ENCODE measurements around the gene PAFAH1B1. TPM values are rescaled to one million over a fixed set of nuclear protein-coding genes. Genes with fewer than 3 reads are reported as not detected.

Gene PAFAH1B1
- total RNA-seq, 2 experiments from 2014 or later, result 163 to 167 TPM

DNA sequence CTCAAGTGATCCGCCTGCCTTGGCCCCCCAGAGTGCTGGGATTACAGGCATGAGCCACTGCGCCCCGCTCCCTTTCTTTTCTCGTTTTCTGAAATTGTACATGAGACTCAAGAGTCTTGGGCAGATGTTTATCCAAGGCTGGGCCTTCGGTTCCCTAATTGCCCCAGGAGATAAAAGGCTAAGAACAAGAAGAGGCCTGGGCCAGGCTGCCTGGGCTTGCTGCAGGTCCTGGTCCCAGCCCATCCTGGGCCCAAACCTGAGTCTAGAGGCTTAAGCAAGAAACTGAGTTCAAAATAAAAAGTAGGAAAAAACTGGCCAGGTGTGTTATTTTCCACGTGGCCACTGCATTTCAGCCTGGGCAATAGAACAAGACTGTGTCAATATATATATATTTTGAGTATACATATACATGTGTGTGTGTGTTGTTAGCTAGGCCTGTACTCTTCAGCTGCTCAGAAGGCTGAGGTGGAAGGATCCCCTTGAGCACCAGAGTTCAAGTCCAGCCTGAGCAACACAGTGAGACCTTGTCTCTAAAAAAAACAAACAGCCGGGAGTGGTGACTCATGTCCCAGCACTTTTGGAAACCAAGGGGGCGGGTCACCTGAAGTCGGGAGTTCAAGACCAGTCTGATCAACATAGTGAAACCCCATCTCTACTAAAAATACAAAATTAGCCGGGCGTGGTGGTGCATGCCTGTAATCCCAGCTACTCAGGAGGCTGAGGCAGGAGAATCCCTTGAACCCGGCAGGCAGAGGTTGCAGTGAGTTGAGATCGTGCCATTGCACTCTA is 124.9 kb downstream of the PAFAH1B1 start:
- POLR2A ChIA-PET, result no interaction called here
- Mint-ChIP-seq H3K9me3 (ENCODE audit: low read depth) (no peaks in the 10 kb centered on the region), H3K27me3 (no peaks in the 10 kb centered on the region), H3K27ac (no peak overlapping the region), H3K4me3 (no peak overlapping the region), H3K36me3 (ENCODE audit: low read depth) (no peaks in the 10 kb centered on the region), H3K4me1 (peaks cover 15% of the 10 kb centered on the region)
- peak; percentile 33 for DNase-seq
- intact Hi-C loops (cut with DNase I, micrococcal nuclease), result no loop called here
- CTCF ChIA-PET, result no interaction called here
- no peak for ATAC-seq

DNA sequence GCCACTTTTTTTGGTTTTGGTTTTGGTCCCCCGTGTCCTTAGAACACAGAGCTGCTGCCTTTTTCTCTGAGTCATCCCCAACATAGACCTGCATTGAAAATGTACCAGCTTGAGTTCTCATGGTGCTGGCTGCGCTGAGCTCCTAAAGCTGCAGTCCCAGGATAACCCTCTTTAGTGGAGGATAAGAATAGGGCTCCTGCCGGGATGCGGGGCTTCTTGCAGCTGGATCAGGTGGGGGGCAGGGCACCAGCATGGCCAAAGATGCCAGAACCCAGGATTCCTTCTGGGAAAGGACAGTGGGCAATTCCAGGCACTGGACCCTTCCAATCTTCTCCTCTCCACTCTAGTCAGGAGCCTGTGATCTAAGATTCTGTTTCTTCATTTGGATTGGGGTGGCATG is 126.4 kb downstream of the PAFAH1B1 start:
- ChIA-PET CTCF (interaction anchor here (0.6 kb wide), 1 partner anchor 914 kb away, joined by 3 read pairs; no protein-coding TSS in a partner anchor), POLR2A (interaction anchor here (0.5 kb wide), 1 partner anchor 1118 kb away, joined by 3 read pairs; no protein-coding TSS in a partner anchor)
- intact Hi-C loops (cut with DNase I, micrococcal nuclease), result no loop called here
- peaks cover 15% of the 10 kb centered on the region for H3K4me1 Mint-ChIP-seq
- no peak overlapping the region for H3K27ac Mint-ChIP-seq
- no peak for ATAC-seq
- H3K36me3 Mint-ChIP-seq (ENCODE audit: low read depth), result no peaks in the 10 kb centered on the region
- no peaks in the 10 kb centered on the region for H3K27me3 Mint-ChIP-seq
- DNase-seq, result no peak
- H3K4me3 Mint-ChIP-seq, result no peak overlapping the region
- no peaks in the 10 kb centered on the region for H3K9me3 Mint-ChIP-seq (ENCODE audit: low read depth)

DNA sequence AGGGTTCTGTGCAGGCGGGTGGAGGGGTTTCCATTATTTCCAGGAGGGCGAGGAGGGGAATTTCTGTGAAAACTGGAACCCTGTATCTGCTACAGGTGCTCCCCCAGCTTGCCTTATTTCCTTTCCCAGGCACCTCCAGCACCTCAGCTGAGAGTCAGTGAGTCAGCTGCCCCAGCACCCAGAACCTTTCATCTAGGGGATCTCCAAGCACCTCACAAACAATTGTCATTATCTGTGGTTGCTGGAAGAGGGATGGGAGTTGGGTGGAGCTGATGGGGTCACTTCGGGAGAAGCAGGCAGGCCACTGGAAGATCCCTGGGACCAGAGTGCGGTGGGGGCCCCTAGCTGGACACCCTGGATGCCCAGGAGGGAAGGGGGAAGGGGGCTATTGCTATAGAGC is 128.1 kb downstream of the PAFAH1B1 start:
- no peak overlapping the region for H3K4me3 Mint-ChIP-seq
- POLR2A ChIA-PET, result interaction anchor here (1.0 kb wide), 1 partner anchor 315 kb away, joined by 3 read pairs; no protein-coding TSS in a partner anchor
- peaks cover 6% of the 10 kb centered on the region for H3K27me3 Mint-ChIP-seq
- peaks cover 18% of the 10 kb centered on the region for H3K4me1 Mint-ChIP-seq
- H3K36me3 Mint-ChIP-seq (ENCODE audit: low read depth), result no peaks in the 10 kb centered on the region
- intact Hi-C loops (cut with DNase I, micrococcal nuclease), result no loop called here
- H3K9me3 Mint-ChIP-seq (ENCODE audit: low read depth), result no peaks in the 10 kb centered on the region
- DNase-seq (peak; percentile 75), ATAC-seq (peak; percentile 79)
- no peak overlapping the region for H3K27ac Mint-ChIP-seq
- CTCF ChIA-PET, result interaction anchor here (0.7 to 2.2 kb wide), 2 partner anchors 30 to 65 kb away, joined by 3 to 9 read pairs; no protein-coding TSS in a partner anchor

DNA sequence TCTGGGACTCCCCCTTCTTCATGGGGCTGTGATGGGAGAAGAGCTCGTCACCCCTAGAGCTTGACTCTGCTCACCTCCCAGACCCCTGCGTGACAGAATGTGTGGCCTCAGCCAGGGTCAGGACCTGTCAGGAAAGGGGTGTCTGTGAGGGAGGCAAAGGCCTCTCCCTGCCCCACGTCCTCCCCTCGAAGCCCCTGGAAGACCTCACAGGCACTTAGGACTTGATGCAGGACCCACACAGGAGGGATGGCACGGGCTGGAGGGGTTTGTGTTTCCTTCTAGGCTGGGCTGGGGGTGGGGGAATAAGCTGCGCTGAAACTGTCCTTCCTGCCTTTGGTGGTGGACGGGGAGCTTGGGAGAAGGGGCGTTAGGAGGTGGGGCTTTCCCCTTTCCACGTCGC is 129.2 kb downstream of the PAFAH1B1 start:
- CTCF ChIA-PET, result interaction anchor here (2.2 kb wide), 1 partner anchor 64 kb away, joined by 9 read pairs; no protein-coding TSS in a partner anchor
- intact Hi-C loops (cut with DNase I, micrococcal nuclease), result no loop called here
- Mint-ChIP-seq H3K9me3 (ENCODE audit: low read depth) (no peaks in the 10 kb centered on the region), H3K27ac (no peak overlapping the region), H3K4me3 (no peak overlapping the region), H3K27me3 (peaks cover 10% of the 10 kb centered on the region), H3K4me1 (peaks cover 18% of the 10 kb centered on the region), H3K36me3 (ENCODE audit: low read depth) (no peaks in the 10 kb centered on the region)
- no peak for DNase-seq
- POLR2A ChIA-PET, result no interaction called here
- ATAC-seq, result no peak

DNA sequence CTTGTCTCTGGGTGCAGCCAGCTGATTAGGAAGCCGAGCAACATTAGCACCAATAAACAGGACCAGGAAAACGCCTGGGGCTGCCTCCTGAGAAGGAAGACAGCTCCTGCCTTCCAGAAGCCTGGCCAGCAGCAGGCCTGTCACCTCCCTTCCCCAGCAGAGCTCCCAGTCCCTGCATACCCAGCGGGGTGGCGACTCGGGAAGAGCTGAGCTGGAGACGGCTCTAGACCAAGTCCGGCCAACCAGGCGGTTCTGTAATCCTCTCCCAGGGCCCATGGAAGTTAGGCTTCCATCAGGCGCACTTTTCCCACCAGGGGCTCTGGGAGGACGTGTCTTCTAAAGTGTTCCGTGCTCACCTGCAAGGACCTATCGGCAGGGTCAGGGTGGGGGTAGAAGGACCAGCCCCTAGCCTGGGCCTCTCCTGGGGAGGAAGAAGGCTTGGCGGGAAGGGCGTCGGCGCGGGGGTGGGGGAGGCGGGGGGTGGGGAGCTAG is 130.1 kb downstream of the PAFAH1B1 start:
- DNase-seq (no peak), ATAC-seq (no peak)
- Mint-ChIP-seq H3K27me3 (peaks cover 10% of the 10 kb centered on the region), H3K4me1 (peaks cover 18% of the 10 kb centered on the region), H3K4me3 (no peak overlapping the region), H3K36me3 (ENCODE audit: low read depth) (no peaks in the 10 kb centered on the region), H3K27ac (no peak overlapping the region), H3K9me3 (ENCODE audit: low read depth) (no peaks in the 10 kb centered on the region)
- intact Hi-C loops (cut with DNase I, micrococcal nuclease), result no loop called here
- ChIA-PET POLR2A (no interaction called here), CTCF (interaction anchor here (0.6 to 2.2 kb wide), 3 partner anchors 11 to 342 kb away, joined by 3 to 9 read pairs (median 3); no protein-coding TSS in a partner anchor)

DNA sequence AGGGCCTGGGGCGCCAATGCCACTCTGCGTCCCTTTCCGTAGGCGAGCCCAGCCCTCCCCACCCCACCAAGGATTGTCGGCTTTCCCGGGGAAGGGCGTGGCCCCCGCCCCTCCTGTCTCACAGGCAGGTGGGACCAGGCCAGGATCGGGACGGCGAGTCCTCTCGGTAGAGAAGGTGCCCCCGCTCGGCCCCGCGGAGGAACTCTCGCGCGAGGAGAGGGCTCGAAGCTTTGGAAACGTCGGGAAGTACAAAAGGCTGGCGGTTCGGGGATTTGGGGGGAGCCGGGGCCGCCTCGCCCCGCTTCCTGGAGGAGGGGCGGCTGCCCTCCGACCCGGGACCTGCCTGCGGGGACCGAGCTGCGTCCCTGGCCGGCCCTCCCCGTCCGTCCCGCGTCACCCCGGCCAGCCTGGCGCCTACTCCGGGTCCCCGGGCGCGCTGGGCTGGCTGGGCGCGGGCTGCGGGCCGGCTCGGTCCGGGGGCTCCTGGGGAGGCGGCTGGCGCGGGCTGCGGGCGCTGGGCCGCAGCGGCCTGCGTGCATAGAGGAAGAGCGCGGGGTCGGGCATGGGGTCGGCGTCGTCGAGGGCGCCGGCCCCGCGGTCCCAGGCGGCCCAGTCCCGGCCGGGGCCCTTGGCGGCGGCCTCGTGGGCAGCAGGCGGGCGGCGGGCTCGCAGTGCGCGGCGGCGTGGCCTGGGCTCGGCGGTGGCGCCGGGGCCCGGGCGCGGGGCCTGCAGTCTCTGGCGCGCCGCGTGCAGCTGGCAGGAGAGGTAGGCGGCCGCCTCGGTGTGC is 130.7 kb downstream of the PAFAH1B1 start:
- POLR2A ChIA-PET, result interaction anchor here (0.6 kb wide), 1 partner anchor 10 kb away, joined by 3 read pairs; no protein-coding TSS in a partner anchor
- Mint-ChIP-seq H3K36me3 (ENCODE audit: low read depth) (no peaks in the 10 kb centered on the region), H3K27ac (no peak overlapping the region), H3K4me3 (no peak overlapping the region), H3K9me3 (ENCODE audit: low read depth) (no peaks in the 10 kb centered on the region), H3K4me1 (peaks cover 16% of the 10 kb centered on the region), H3K27me3 (peaks cover 10% of the 10 kb centered on the region)
- DNase-seq (peak; percentile 24), ATAC-seq (peak; percentile 22)
- CTCF ChIA-PET, result interaction anchor here (0.6 to 2.2 kb wide), 6 partner anchors 15 to 342 kb away, joined by 3 to 9 read pairs (median 4); no protein-coding TSS in a partner anchor
- intact Hi-C loops (cut with DNase I, micrococcal nuclease), result no loop called here

DNA sequence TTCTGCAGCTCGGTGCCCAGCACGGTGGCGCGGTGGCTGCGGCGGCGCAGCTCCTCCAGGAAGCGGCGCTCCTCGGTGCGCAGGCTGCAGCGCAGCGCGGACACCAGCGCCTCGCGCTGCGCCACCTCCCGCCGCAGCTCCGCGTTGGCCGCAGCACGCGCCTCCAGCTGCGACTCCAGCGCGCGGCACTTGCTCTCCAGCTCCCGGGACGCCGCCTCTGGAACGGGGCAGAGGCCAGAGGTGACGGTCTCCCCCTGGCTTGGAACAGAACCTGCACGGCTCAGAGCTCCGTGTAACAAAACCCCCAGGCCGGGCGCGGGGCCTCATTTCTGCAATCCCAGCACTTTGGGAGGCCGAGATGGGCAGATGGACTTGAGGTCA is 131.3 kb downstream of the PAFAH1B1 start:
- ChIA-PET POLR2A (interaction anchor here (0.6 kb wide), 1 partner anchor 10 kb away, joined by 3 read pairs; no protein-coding TSS in a partner anchor), CTCF (interaction anchor here (0.6 to 1.1 kb wide), 5 partner anchors 14 to 61 kb away, joined by 3 to 8 read pairs (median 4); no protein-coding TSS in a partner anchor)
- H3K4me3 Mint-ChIP-seq, result peak overlapping the region; percentile 41
- H3K36me3 Mint-ChIP-seq (ENCODE audit: low read depth), result no peaks in the 10 kb centered on the region
- peak; percentile 72 for DNase-seq
- peaks cover 16% of the 10 kb centered on the region for H3K4me1 Mint-ChIP-seq
- H3K9me3 Mint-ChIP-seq (ENCODE audit: low read depth), result no peaks in the 10 kb centered on the region
- peaks cover 10% of the 10 kb centered on the region for H3K27me3 Mint-ChIP-seq
- ATAC-seq, result peak; percentile 82
- intact Hi-C loops (cut with DNase I, micrococcal nuclease), result no loop called here
- H3K27ac Mint-ChIP-seq, result no peak overlapping the region

DNA sequence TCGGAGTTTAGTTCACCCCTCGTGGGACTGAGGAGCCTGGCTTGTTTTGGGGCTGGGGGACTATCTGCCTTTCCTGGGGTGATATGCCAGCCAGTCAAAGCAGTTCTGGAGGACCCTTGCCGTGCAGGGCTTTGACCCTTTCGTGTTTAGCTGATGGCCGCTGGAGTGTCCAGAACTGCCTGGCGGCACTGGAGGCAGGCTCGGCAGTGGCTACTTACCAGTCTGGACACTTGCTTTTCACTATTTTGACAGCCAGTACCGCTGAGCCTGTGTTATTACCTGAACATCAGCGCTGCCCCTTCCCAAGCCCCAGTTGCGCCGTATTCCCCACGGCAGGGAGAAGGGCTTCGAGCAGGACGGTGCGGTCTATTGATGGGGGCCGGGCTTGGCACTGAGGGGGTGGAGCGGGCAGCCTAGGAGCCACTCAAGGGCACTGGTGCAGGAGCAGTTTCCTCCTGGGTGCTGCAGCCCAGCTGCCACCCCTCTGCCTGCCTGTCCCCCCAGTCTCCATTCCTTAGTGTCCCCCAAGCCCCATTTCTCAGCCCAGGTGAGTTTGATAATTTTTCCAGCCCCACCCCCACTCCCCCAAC is 137.4 kb downstream of the PAFAH1B1 start:
- intact Hi-C loops (cut with DNase I, micrococcal nuclease), result no loop called here
- Mint-ChIP-seq H3K27ac (no peak overlapping the region), H3K9me3 (ENCODE audit: low read depth) (no peaks in the 10 kb centered on the region), H3K4me3 (no peak overlapping the region), H3K27me3 (peaks cover 15% of the 10 kb centered on the region), H3K36me3 (ENCODE audit: low read depth) (no peaks in the 10 kb centered on the region), H3K4me1 (no peaks in the 10 kb centered on the region)
- ATAC-seq (no peak), DNase-seq (no peak)
- ChIA-PET CTCF (no interaction called here), POLR2A (no interaction called here)

DNA sequence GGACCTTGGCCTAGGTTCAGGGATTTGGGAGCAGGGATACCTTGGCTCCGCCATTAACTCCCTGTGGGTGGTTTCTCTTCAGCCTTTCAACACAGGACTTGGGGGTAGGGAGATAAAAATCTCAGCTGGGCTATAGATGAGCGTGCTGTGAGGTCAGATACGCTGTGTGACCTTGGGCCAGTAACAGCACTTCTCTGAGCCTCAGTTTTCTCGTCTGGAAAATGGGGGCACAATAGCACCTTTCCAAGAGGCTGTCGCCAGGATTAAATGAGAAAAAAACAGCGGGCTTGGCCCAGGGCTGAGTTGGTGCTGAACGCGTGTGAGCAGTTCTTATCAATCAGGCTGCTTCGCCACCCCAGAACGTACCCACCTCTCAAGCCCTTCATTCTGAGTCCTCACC is 138.4 kb downstream of the PAFAH1B1 start:
- no peak overlapping the region for H3K27ac Mint-ChIP-seq
- intact Hi-C loops (cut with DNase I, micrococcal nuclease), result no loop called here
- no peaks in the 10 kb centered on the region for H3K4me1 Mint-ChIP-seq
- CTCF ChIA-PET, result no interaction called here
- POLR2A ChIA-PET, result no interaction called here
- no peak for DNase-seq
- no peak for ATAC-seq
- no peak overlapping the region for H3K4me3 Mint-ChIP-seq
- peaks cover 15% of the 10 kb centered on the region for H3K27me3 Mint-ChIP-seq
- H3K36me3 Mint-ChIP-seq (ENCODE audit: low read depth), result no peaks in the 10 kb centered on the region
- no peaks in the 10 kb centered on the region for H3K9me3 Mint-ChIP-seq (ENCODE audit: low read depth)

DNA sequence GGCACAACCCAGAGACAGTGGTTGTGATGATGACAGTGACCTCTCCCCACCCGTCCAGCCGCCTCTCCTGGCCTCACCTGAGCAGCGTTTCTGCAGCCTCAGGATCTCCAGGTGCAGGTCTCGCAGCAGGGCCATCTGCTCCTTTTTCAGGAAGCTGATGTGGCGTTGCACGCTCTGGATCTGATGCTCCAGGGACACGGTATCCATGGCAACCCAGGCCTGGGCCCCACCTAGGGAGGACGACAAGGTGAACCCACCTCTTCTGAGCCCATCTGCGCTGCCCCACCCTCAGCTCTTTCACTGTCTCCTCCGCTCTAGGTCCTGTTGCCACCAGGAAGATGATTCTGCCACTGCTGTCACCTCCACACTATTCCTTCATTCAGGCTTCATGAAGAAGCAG is 141.5 kb downstream of the PAFAH1B1 start:
- ChIA-PET POLR2A (no interaction called here), CTCF (no interaction called here)
- DNase-seq (no peak), ATAC-seq (no peak)
- intact Hi-C loops (cut with DNase I, micrococcal nuclease), result no loop called here
- no peak overlapping the region for H3K4me3 Mint-ChIP-seq
- no peak overlapping the region for H3K27ac Mint-ChIP-seq
- H3K36me3 Mint-ChIP-seq (ENCODE audit: low read depth), result no peaks in the 10 kb centered on the region
- no peaks in the 10 kb centered on the region for H3K9me3 Mint-ChIP-seq (ENCODE audit: low read depth)
- no peaks in the 10 kb centered on the region for H3K4me1 Mint-ChIP-seq
- H3K27me3 Mint-ChIP-seq, result peaks cover 10% of the 10 kb centered on the region

Measured in activated CD4-positive, alpha-beta T cell treated with anti-CD3 and anti-CD28 coated beads for 36 hours (primary cell).